IMR-90 (cell line): ENCODE measurements around the gene HMGN1.

Experiments
- BHLHE40 ChIP-seq: fragments of 150-350 bp; IDR thresholded peaks from 2 replicates; pipeline ENCODE4 v1.6.1; 2016; ENCODE audit warnings: mild to moderate bottlenecking, low read depth, low read length
- CEBPB ChIP-seq: IDR thresholded peaks from 2 replicates; pipeline ENCODE4 v1.6.1; 2012; ENCODE audit warnings: low read depth, low read length, improper control_type of control experiment
- CTCF ChIP-seq: conservative IDR thresholded peaks from 2 replicates; pipeline ENCODE4 v1.5.1; 2012; ENCODE audit warnings: mild to moderate bottlenecking, low read depth, low read length, improper control_type of control experiment
- MAFK ChIP-seq: IDR thresholded peaks from 2 replicates; pipeline ENCODE4 v1.6.1; 2012; ENCODE audit warnings: low read depth, low read length, improper control_type of control experiment
- MAZ ChIP-seq: IDR thresholded peaks from 2 replicates; pipeline ENCODE4 v1.6.1; 2012; ENCODE audit warnings: low read depth, mild to moderate bottlenecking, low read length, improper control_type of control experiment, moderate library complexity, borderline replicate concordance
- NFE2L2 ChIP-seq: fragments of 150-350 bp; IDR thresholded peaks from 2 replicates; pipeline ENCODE4 v1.6.1; 2016; ENCODE audit warnings: low read depth, mild to moderate bottlenecking, low read length
- POLR2A ChIP-seq: IDR thresholded peaks from 2 replicates; pipeline ENCODE4 v1.6.1; 2012; ENCODE audit warnings: mild to moderate bottlenecking, low read depth, low read length
- RAD21 ChIP-seq: IDR thresholded peaks from 2 replicates; pipeline ENCODE4 v1.6.1; 2012; ENCODE audit warnings: low read length, improper control_type of control experiment
- RFX5 ChIP-seq: IDR thresholded peaks from 2 replicates; pipeline ENCODE4 v1.8.0; 2012; ENCODE audit warnings: low read depth, mild to moderate bottlenecking, low read length, moderate library complexity
- USF2 ChIP-seq: fragments of 150-350 bp; IDR thresholded peaks from 2 replicates; pipeline ENCODE4 v1.6.1; 2017; ENCODE audit warnings: mild to moderate bottlenecking, antibody characterized with exemption, low read length, low read depth

DNA sequence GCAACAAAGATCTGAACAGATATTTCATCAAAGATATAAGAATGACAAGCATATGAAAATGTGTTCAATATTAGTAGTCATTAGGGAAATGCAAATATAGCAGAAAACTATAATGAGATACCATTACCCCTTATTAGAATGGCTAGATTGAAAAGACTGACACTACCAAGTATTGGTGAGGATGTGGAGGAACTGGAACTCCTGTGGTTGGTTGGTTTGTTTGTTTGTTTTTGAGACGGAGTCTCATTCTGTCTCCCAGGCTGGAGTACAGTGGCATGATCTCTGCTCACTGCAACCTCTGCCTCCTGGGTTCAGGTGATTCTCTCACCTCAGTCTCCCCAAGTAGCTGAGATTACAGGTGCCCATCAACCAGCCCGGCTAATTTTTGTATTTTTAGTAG is 18.9 kb upstream of the HMGN1 start:
- no peak for TF ChIP-seq CTCF
- no peak for TF ChIP-seq MAFK
- no peak for TF ChIP-seq POLR2A
- TF ChIP-seq MAZ, result no peak
- no peak for TF ChIP-seq BHLHE40
- TF ChIP-seq RAD21, result no peak
- no peak for TF ChIP-seq NFE2L2
- no peak for TF ChIP-seq USF2
- TF ChIP-seq CEBPB, result no peak
- TF ChIP-seq RFX5, result no peak
